ENCODE results near the gene DHRSX. TPM values are rescaled to one million over a fixed set of nuclear protein-coding genes. Genes with fewer than 3 reads are reported as not detected.
"Not testable (repeated sequence)": the region's sequence is repeated elsewhere in the genome, so short reads cannot be mapped to it uniquely, and the experiment has no call there.

Gene DHRSX
- total and polyA plus RNA-seq, 2 of the 13 experiments (the other 11 are each of a cell fraction or from before 2014, with no cell fraction given): 15.5 to 24.3 TPM

DNA sequence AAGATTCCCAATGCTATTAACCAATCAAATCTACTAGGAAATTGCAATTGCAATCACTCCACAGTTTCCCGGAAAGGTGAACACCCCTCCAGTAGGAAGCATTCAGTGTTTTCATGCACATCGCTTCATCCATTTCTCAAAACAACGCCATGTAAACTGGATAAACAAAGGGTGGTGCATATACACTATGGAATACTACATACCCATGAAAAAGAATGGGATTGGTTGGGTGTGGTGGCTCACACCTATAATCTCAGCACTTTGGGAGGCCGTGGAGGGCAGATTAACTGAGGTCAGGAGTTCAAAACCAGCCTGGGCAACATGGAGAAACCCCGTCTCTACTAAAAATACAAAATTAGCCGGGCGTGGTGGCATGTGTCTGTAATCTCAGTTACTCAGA, 29.1 kb downstream of the DHRSX start:
- CTCF ChIA-PET (ENCODE audit: low intra/inter-chr PET ratio, low total read pairs): no interaction called here

DNA sequence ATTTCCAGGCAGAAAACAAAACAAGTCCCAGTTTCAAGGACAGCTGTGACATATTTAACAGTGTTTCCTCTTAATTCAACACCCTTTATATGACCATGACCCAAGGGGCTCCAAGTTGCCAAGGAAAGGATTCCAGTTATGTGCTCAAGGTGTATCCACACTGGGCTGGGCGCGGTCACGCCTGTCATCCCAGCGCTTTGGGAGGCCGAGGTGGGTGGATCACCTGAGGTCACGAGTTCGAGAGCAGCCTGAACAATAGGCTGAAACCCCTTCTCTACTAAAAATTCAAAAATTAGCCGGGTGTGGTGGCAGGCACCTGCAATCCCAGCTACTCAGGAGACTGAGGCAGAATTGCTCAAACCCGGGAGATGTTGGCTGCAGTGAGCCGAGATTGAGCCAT, 29.6 kb downstream of the DHRSX start:
- H3K36me3 ChIP-seq (replicated peaks in 1 of 2; ENCODE audit: control insufficient read depth in 1 of 2, insufficient read depth in 2 of 2, low read length in 2 of 2); POLR2A ChIA-PET; in situ Hi-C loops (cut with HindIII; ENCODE audit: extremely low pct_ligation_motif_present, low pct_unique_long_range_greater_than_20kb); H3K27ac ChIP-seq (ENCODE audit: extremely low read length, insufficient read depth, low read length); H4K20me1 ChIP-seq (ENCODE audit: insufficient read depth, low read length); H3K27me3 ChIP-seq (ENCODE audit: control insufficient read depth in 1 of 2, insufficient read depth in 2 of 2, low read length in 2 of 2); H3K9me3 ChIP-seq (ENCODE audit: low read length); ATAC-seq; H3K4me2 ChIP-seq (ENCODE audit: low read depth, low read length); FAIRE-seq; H2AFZ ChIP-seq (ENCODE audit: low read length); DNase-seq (ENCODE audit: low spot score); intact Hi-C loops (cut with micrococcal nuclease; ENCODE audit: unreplicated experiment); CTCF ChIA-PET (ENCODE audit: low intra/inter-chr PET ratio, low total read pairs); H3K9ac ChIP-seq (ENCODE audit: insufficient read depth, low read depth, low read length); H3K4me3 ChIP-seq (replicated peaks in 1 of 3; ENCODE audit: insufficient read depth in 1 of 3, low read depth in 2 of 3, low read length in 3 of 3); BruUV-seq (replicated peaks): not testable (repeated sequence)
- WGBS (ENCODE audit: low lambda C conversion rate): 97% methylated on average over 10 of the region's 10 CpGs
- Histone ChIP-seq H3K79me2 (ENCODE audit: insufficient read depth, low read length) (peaks cover 39% of the 10 kb centered on the region), H3K4me1 (ENCODE audit: insufficient read depth, low read length) (peaks cover 53% of the 10 kb centered on the region)

More for the DNA sequence above, 29.1 kb downstream of the DHRSX start:
- no peak overlapping the region for H3K27ac ChIP-seq (ENCODE audit: extremely low read length, insufficient read depth, low read length)
- POLR2A ChIA-PET: no interaction called here
- H3K79me2 ChIP-seq (ENCODE audit: insufficient read depth, low read length): peaks cover 35% of the 10 kb centered on the region
- no peaks in the 10 kb centered on the region for H3K9me3 ChIP-seq (ENCODE audit: low read length)
- WGBS (ENCODE audit: low lambda C conversion rate): 95% methylated on average over 7 of the region's 7 CpGs
- DNase-seq (ENCODE audit: low spot score): no peak
- no peak for ATAC-seq
- BruUV-seq (replicated peaks): no TSS peak
- in situ Hi-C loops (cut with HindIII; ENCODE audit: extremely low pct_ligation_motif_present, low pct_unique_long_range_greater_than_20kb): no loop called here
- H4K20me1 ChIP-seq (ENCODE audit: insufficient read depth, low read length): peaks cover 5% of the 10 kb centered on the region; the same call in 1 of the 2 replicates
- H2AFZ ChIP-seq (ENCODE audit: low read length): no peak overlapping the region
- peaks cover 48% of the 10 kb centered on the region for H3K4me1 ChIP-seq (ENCODE audit: insufficient read depth, low read length)
- no peak overlapping the region for H3K9ac ChIP-seq (ENCODE audit: insufficient read depth, low read depth, low read length)
- intact Hi-C loops (cut with micrococcal nuclease; ENCODE audit: unreplicated experiment): no loop called here
- TF ChIP-seq MAZ (IDR thresholded peaks at IDR 0.05; ENCODE audit: borderline replicate concordance, low read depth, low read length) (no peak), MAZ (CRISPR knock-in tag; IDR thresholded peaks at IDR 0.05; ENCODE audit: low read depth) (no peak), ZBTB7B (CRISPR knock-in tag; IDR thresholded peaks at IDR 0.05) (no peak), ZNF33A (CRISPR knock-in tag; IDR thresholded peaks at IDR 0.05; ENCODE audit: borderline replicate concordance) (no peak), NFATC3 (CRISPR knock-in tag; IDR thresholded peaks at IDR 0.05) (no peak), ZMYM3 (CRISPR knock-in tag; IDR thresholded peaks at IDR 0.05) (peak; percentile 37; the same call in 1 of the 2 replicates), ZSCAN21 (CRISPR knock-in tag; IDR thresholded peaks at IDR 0.05; ENCODE audit: borderline replicate concordance) (no peak)
- TF ChIP-seq, protein P1, sequence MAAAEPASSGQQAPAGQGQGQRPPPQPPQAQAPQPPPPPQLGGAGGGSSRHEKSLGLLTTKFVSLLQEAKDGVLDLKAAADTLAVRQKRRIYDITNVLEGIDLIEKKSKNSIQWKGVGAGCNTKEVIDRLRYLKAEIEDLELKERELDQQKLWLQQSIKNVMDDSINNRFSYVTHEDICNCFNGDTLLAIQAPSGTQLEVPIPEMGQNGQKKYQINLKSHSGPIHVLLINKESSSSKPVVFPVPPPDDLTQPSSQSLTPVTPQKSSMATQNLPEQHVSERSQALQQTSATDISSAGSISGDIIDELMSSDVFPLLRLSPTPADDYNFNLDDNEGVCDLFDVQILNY (CRISPR knock-in tag; conservative IDR thresholded peaks at IDR 0.05): no peak
- no peaks in the 10 kb centered on the region for H3K36me3 ChIP-seq (replicated peaks in 1 of 2; ENCODE audit: control insufficient read depth in 1 of 2, insufficient read depth in 2 of 2, low read length in 2 of 2)
- H3K4me3 ChIP-seq (replicated peaks in 1 of 3; ENCODE audit: insufficient read depth in 1 of 3, low read depth in 2 of 3, low read length in 3 of 3): no peak overlapping the region
- FAIRE-seq: no peak
- no peak overlapping the region for H3K4me2 ChIP-seq (ENCODE audit: low read depth, low read length)
- no peaks in the 10 kb centered on the region for H3K27me3 ChIP-seq (ENCODE audit: control insufficient read depth in 1 of 2, insufficient read depth in 2 of 2, low read length in 2 of 2)

Data from HepG2 (cell line).